ENCODE results near the gene CNTRL. TPM values are rescaled to one million over a fixed set of nuclear protein-coding genes. Genes with fewer than 3 reads are reported as not detected.
A peak's percentile ranks its signal among the peaks of the same experiment; 100 is the strongest.

CNTRL gene
- total RNA-seq, 1 experiment from 2014 or later: 11.6 TPM

DNA sequence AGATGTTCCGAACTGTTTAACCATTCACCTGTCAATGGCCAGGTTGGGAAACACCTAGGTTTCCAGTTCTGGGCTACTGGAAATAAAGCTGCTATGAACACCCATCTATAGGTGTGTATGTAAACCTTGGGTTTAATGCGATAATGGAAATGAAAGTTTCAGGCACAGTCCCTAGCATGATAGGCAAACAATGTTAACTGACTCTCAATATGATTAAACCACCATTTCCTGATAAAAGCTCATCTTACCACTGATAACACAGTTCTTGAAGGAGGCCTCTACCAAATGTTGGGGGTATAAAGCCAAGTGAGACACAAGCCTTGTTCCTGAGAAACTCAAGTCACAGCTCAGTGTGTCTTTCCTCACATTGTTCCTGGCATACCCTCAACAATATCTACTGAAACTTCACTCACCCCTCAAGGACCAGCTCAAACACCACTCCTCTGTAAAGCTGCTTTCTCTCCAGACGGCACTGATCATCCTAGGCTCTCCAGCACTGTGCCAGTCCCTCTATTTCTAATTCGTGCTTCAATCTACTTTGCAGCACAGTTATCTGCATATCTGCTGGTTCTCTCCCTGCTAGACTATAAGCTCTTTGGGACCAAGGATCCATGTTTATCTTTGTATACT is 111.1 kb downstream of the CNTRL start:
- Histone ChIP-seq H4K91ac (ENCODE audit: insufficient read length, low read depth, low read length) (no peak overlapping the region), H2BK5ac (ENCODE audit: insufficient read length, low read length) (no peak overlapping the region), H4K20me1 (ENCODE audit: control insufficient read depth, insufficient read depth, insufficient read length) (no peaks in the 10 kb centered on the region), H4K5ac (ENCODE audit: insufficient read length, low read depth, low read length) (no peak overlapping the region), H3K18ac (ENCODE audit: insufficient read length, low read depth, low read length) (no peak overlapping the region), H3K56ac (ENCODE audit: insufficient read length, low read depth, low read length) (no peak overlapping the region), H3K9me3 (ENCODE audit: control insufficient read depth, low read depth, low read length) (no peaks in the 10 kb centered on the region), H3K4ac (ENCODE audit: low read depth, low read length) (no peak overlapping the region), H2BK15ac (ENCODE audit: low read depth, low read length) (no peak overlapping the region), H3K14ac (ENCODE audit: insufficient read depth, low read length) (no peak overlapping the region), H3K27ac (ENCODE audit: insufficient read length, low read depth, low read length) (no peak overlapping the region), H3K9ac (ENCODE audit: extremely low read depth, insufficient read length, low read length) (no peak overlapping the region), H2BK120ac (ENCODE audit: low read depth, low read length, poor library complexity, severe bottlenecking) (no peak overlapping the region), H2BK12ac (ENCODE audit: insufficient read length, low read depth, low read length) (no peak overlapping the region), H2AFZ (ENCODE audit: low read length) (no peak overlapping the region), H4K8ac (replicated peaks; ENCODE audit: insufficient read length, low read depth, low read length) (no peak overlapping the region), H3K27me3 (ENCODE audit: insufficient read depth, low read length) (no peaks in the 10 kb centered on the region), H3T11ph (ENCODE audit: low read length) (no peak overlapping the region), H3K4me1 (ENCODE audit: insufficient read depth, low read length) (no peaks in the 10 kb centered on the region; the same call in 1 of the 2 replicates), H3K23me2 (ENCODE audit: insufficient read length, low read depth, low read length, poor library complexity, severe bottlenecking) (no peaks in the 10 kb centered on the region), H3K79me1 (ENCODE audit: insufficient read depth, low read depth, low read length, poor library complexity, severe bottlenecking) (peaks cover 3% of the 10 kb centered on the region), H2AK5ac (ENCODE audit: insufficient read length, low read length) (no peak overlapping the region), H3K4me2 (ENCODE audit: insufficient read depth, insufficient read length, low read length) (no peak overlapping the region), H3K79me2 (ENCODE audit: insufficient read depth, low read length) (peaks cover 5% of the 10 kb centered on the region; the same call in 1 of the 2 replicates), H3K23ac (ENCODE audit: insufficient read length, low read depth, low read length) (no peak overlapping the region), H2BK20ac (ENCODE audit: low read depth, low read length, poor library complexity, severe bottlenecking) (no peak overlapping the region)
- Mint-ChIP-seq H3K27ac (0 out of 7 replicates have a peak overlapping the region, but pooled peaks of 1 of the 3 experiments have one; percentile 2), H3K4me3 (no peak overlapping the region), H3K27me3 (ENCODE audit: low read depth) (no peaks in the 10 kb centered on the region), H3K4me1 (0 out of 4 replicates have a peak, but pooled peaks cover 0 to 3% of the 10 kb centered on the region in 2 experiments), H3K36me3 (ENCODE audit: insufficient read depth in 1 of 3, low read depth in 3 of 3) (peaks cover 3 to 30% (median 18%) of the 10 kb centered on the region in 3 experiments; a peak in 5 of 7 replicates), H3K9me3 (no peaks in the 10 kb centered on the region)
- no CpG with 5 or more reads among the region's 4 CpGs for WGBS (ENCODE audit: extremely low coverage, insufficient read length, low lambda C conversion rate)
- TF ChIP-seq, protein P1, sequence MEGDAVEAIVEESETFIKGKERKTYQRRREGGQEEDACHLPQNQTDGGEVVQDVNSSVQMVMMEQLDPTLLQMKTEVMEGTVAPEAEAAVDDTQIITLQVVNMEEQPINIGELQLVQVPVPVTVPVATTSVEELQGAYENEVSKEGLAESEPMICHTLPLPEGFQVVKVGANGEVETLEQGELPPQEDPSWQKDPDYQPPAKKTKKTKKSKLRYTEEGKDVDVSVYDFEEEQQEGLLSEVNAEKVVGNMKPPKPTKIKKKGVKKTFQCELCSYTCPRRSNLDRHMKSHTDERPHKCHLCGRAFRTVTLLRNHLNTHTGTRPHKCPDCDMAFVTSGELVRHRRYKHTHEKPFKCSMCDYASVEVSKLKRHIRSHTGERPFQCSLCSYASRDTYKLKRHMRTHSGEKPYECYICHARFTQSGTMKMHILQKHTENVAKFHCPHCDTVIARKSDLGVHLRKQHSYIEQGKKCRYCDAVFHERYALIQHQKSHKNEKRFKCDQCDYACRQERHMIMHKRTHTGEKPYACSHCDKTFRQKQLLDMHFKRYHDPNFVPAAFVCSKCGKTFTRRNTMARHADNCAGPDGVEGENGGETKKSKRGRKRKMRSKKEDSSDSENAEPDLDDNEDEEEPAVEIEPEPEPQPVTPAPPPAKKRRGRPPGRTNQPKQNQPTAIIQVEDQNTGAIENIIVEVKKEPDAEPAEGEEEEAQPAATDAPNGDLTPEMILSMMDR (conservative IDR thresholded peaks at IDR 0.05): no peak
- DNase-seq: no peak
